22Rv1 (cell line): Measurements from ENCODE around the gene CTNNA1.
"Not testable (repeated sequence)": the region's sequence is repeated elsewhere in the genome, so short reads cannot be mapped to it uniquely, and the experiment has no call there.

Experiments used
- CTCF ChIP-seq: fragments of 450-650 bp; IDR thresholded peaks from 2 replicates; pipeline ENCODE4 v1.5.1; 2017; ENCODE audit warnings: mild to moderate bottlenecking
- ZFX ChIP-seq: fragments of 450-650 bp; IDR thresholded peaks from 2 replicates; pipeline ENCODE4 v1.6.1; 2017; ENCODE audit warnings: antibody characterized with exemption, borderline replicate concordance

- TF ChIP-seq CTCF, ZFX: not testable (repeated sequence)
Observed at GRCh38 chr5:138761115-138761514, 7.9 kb downstream of the CTNNA1 start.
